Thoracic aorta (tissue), 2 donors: Measurements from ENCODE around the gene ZFAND5. TPM values are rescaled to one million over a fixed set of nuclear protein-coding genes. Genes with fewer than 3 reads are reported as not detected.

ENCODE experiments used
- ATAC-seq: fragments of 150-250 bp; one replicate; pipeline ENCODE4 v1.8.0; 2017; ENCODE audit warnings: low read depth; ENCODE audit not compliant: insufficient number of reproducible peaks, low FRiP score
- DNase-seq: peaks from one replicate; pipeline ENCODE4 v3.0.0-alpha.2; 2020; ENCODE audit warnings: low spot score
- H3K27ac ChIP-seq, 2 donors: fragments of 200-600 bp; sonication (generic); 1 replicate in 1 of 2; 2 replicates in 1 of 2; pipeline ENCODE4 v1.5.1; 2016; ENCODE audit warnings: mild to moderate bottlenecking in 2 of 2, moderate library complexity in 2 of 2
- H3K27me3 ChIP-seq: fragments of 200-600 bp; sonication (generic); replicated peaks from 2 replicates; pipeline ENCODE4 v1.6.0; 2016; ENCODE audit warnings: mild to moderate bottlenecking; ENCODE audit not compliant: insufficient read depth
- H3K36me3 ChIP-seq: fragments of 200-600 bp; sonication (generic); one replicate; pipeline ENCODE4 v1.5.1; 2016
- H3K4me1 ChIP-seq, 2 donors: fragments of 200-600 bp; sonication (generic); 1 replicate in 1 of 2; 2 replicates in 1 of 2; pipeline versions ENCODE4 v1.5.1 to v1.6.0; 2016; ENCODE audit warnings: low read depth in 2 of 2, mild to moderate bottlenecking in 1 of 2; ENCODE audit not compliant: control insufficient read depth in 1 of 2
- H3K4me3 ChIP-seq: fragments of 200-600 bp; sonication (generic); 2 replicates; pipeline ENCODE4 v1.5.1; 2016; ENCODE audit warnings: mild to moderate bottlenecking
- H3K9me3 ChIP-seq: fragments of 200-600 bp; sonication (generic); 2 replicates; pipeline ENCODE4 v1.5.1; 2016
- CTCF ChIP-seq: fragments of 200-600 bp; sonication (generic); IDR thresholded peaks from one replicate; pipeline ENCODE4 v1.5.1; 2019; ENCODE audit warnings: antibody characterized with exemption
- total RNA-seq, 2 donors: library from RNA; depleted of rRNA; stranded (reverse); fragments of >200 nt; gene quantifications; one replicate each; pipeline versions ENCODE4 v1.1.0 to v1.2.3, GENCODE V29; 2016

The ZFAND5 gene
- 100 to 1,000 TPM; 160 to 195 TPM for total RNA-seq

GRCh38 chr9:72364679-72365524 lies at the start of gene ZFAND5:
Gene ZFAND5, minus strand, starts transcription at chr9:72365208. Its CDS starts 4,430 bp downstream, at chr9:72360778.
- peak within 1 kb of the TSS; percentile 99 for H3K4me3 ChIP-seq

GRCh38 chr9:72412483-72413040 lies 47.6 kb upstream of the ZFAND5 start:
- TF ChIP-seq CTCF, result no peak
- ATAC-seq, result no peak
- H3K36me3 ChIP-seq, result no peaks in the 10 kb centered on the region
- H3K4me3 ChIP-seq, result no peak overlapping the region
- no peaks in the 10 kb centered on the region for H3K27me3 ChIP-seq
- no peaks in the 10 kb centered on the region for H3K4me1 ChIP-seq
- DNase-seq, result no peak
- H3K9me3 ChIP-seq, result no peaks in the 10 kb centered on the region
- H3K27ac ChIP-seq, result no peak overlapping the region

More at GRCh38 chr9:72364679-72365524, at the start of gene ZFAND5:
- ATAC-seq (peak; percentile 89), DNase-seq (peak; percentile 99)
- H3K36me3 ChIP-seq, result no peaks in the 10 kb centered on the region
- H3K27me3 ChIP-seq, result no peaks in the 10 kb centered on the region
- H3K4me1 ChIP-seq, result peaks cover 15 to 19% of the 10 kb centered on the region in 2 donors
- H3K27ac ChIP-seq, result peak within 1 kb of the TSS; percentile 100
- H3K9me3 ChIP-seq, result no peaks in the 10 kb centered on the region
- no peak for TF ChIP-seq CTCF

- no peak for TF ChIP-seq CTCF
- ATAC-seq (no peak), DNase-seq (no peak)
- Histone ChIP-seq H3K4me1 (no peaks in the 10 kb centered on the region), H3K9me3 (no peaks in the 10 kb centered on the region), H3K27ac (no peak overlapping the region), H3K4me3 (no peak overlapping the region), H3K36me3 (no peaks in the 10 kb centered on the region), H3K27me3 (no peaks in the 10 kb centered on the region)
Measured at GRCh38 chr9:72410214-72410613, 45.2 kb upstream of the ZFAND5 start.

GRCh38 chr9:72407114-72407513 lies 42.1 kb upstream of the ZFAND5 start:
- no peak overlapping the region for H3K4me3 ChIP-seq
- no peak for DNase-seq
- no peaks in the 10 kb centered on the region for H3K27me3 ChIP-seq
- H3K27ac ChIP-seq, result no peak overlapping the region
- H3K36me3 ChIP-seq, result no peaks in the 10 kb centered on the region
- no peaks in the 10 kb centered on the region for H3K4me1 ChIP-seq
- H3K9me3 ChIP-seq, result no peaks in the 10 kb centered on the region
- no peak for ATAC-seq
- no peak for TF ChIP-seq CTCF

GRCh38 chr9:72402744-72403143 lies 37.7 kb upstream of the ZFAND5 start:
- no peak for ATAC-seq
- H3K36me3 ChIP-seq, result no peaks in the 10 kb centered on the region
- no peak for TF ChIP-seq CTCF

More at GRCh38 chr9:72402744-72403143, 37.7 kb upstream of the ZFAND5 start:
- Histone ChIP-seq H3K9me3 (no peaks in the 10 kb centered on the region), H3K4me1 (no peaks in the 10 kb centered on the region), H3K27me3 (no peaks in the 10 kb centered on the region), H3K4me3 (no peak overlapping the region), H3K27ac (no peak overlapping the region)
- DNase-seq, result no peak
